ENCODE data around the gene YPEL3. TPM values are rescaled to one million over a fixed set of nuclear protein-coding genes. Genes with fewer than 3 reads are reported as not detected.
A peak's percentile ranks its signal among the peaks of the same experiment; 100 is the strongest.

The YPEL3 gene
- total RNA-seq, 1 donor from 2014 or later: 113 TPM

- Histone ChIP-seq H3K36me3 (no peaks in the 10 kb centered on the region), H3K9me3 (no peaks in the 10 kb centered on the region), H3K27me3 (ENCODE audit: low read depth) (no peaks in the 10 kb centered on the region), H3K27ac (no peak overlapping the region), H3K4me3 (no peak overlapping the region), H3K4me1 (no peaks in the 10 kb centered on the region)
- no peak for DNase-seq
- no peak for ATAC-seq
- intact Hi-C loops (cut with DNase I): no loop called here
- TF ChIP-seq, protein P1, sequence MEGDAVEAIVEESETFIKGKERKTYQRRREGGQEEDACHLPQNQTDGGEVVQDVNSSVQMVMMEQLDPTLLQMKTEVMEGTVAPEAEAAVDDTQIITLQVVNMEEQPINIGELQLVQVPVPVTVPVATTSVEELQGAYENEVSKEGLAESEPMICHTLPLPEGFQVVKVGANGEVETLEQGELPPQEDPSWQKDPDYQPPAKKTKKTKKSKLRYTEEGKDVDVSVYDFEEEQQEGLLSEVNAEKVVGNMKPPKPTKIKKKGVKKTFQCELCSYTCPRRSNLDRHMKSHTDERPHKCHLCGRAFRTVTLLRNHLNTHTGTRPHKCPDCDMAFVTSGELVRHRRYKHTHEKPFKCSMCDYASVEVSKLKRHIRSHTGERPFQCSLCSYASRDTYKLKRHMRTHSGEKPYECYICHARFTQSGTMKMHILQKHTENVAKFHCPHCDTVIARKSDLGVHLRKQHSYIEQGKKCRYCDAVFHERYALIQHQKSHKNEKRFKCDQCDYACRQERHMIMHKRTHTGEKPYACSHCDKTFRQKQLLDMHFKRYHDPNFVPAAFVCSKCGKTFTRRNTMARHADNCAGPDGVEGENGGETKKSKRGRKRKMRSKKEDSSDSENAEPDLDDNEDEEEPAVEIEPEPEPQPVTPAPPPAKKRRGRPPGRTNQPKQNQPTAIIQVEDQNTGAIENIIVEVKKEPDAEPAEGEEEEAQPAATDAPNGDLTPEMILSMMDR (IDR thresholded peaks at IDR 0.05): no peak
These were observed 46.8 kb upstream of the YPEL3 start for GRCh38 chr16:30142672-30143346.

- TF ChIP-seq, protein P1 (IDR thresholded peaks at IDR 0.05): no peak
- no peaks in the 10 kb centered on the region for H3K9me3 ChIP-seq
- H3K27ac ChIP-seq: no peak overlapping the region
- no peaks in the 10 kb centered on the region for H3K4me1 ChIP-seq
- ATAC-seq (no peak), DNase-seq (no peak)
- intact Hi-C loops (cut with DNase I): no loop called here
- no peak overlapping the region for H3K4me3 ChIP-seq
- no peaks in the 10 kb centered on the region for H3K36me3 ChIP-seq
- H3K27me3 ChIP-seq (ENCODE audit: low read depth): no peaks in the 10 kb centered on the region
These were observed 45.7 kb upstream of the YPEL3 start for GRCh38 chr16:30141750-30142149.

DNA sequence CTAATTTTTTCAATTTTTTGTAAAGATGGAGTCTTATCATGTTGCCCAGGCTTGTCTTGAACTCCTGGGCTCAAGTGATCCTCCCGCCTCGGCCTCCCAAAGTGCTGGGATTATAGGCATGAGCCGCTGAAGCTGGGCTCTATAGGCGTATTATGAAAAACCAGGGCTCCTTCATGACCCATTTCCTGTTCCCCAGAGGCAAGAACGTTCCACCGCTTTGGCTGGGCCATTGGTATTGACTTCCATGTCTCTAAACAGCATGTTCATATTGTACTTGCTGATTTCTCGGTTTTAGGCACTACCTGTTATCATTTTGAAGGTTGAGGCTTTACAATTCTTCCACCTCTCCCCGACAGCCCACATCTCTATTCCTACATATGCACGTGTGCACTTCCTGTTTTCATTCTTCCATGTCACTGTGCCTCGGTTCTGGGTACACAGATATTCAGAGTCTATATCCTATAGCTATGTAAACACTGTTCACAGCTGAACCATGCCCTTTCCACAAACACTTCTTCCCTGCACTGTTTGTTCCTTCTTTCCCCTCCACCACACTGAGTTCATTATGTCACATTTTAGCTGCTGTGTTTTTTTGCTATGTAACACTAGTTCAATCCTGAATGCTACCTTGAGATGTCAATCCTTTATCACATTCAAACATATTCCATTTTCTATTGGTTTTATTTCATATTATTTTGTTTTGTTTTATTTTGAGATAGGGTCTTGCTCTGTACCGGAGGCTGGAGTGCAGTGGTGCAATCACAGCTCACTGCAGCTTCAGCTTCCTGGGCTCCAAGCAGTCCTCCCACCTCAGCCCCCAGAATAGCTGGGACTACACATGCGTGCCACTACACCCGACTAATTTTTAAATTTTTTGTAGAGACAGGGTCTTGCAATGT lies 43.8 kb upstream of the YPEL3 start:
- ATAC-seq (peak in 1 of 2 donors; percentile 39), DNase-seq (no peak)
- intact Hi-C loops (cut with DNase I): no loop called here
- no peak overlapping the region for H3K4me3 ChIP-seq
- no peaks in the 10 kb centered on the region for H3K27me3 ChIP-seq (ENCODE audit: low read depth)
- no peak overlapping the region for H3K27ac ChIP-seq
- TF ChIP-seq, protein P1 (IDR thresholded peaks at IDR 0.05): no peak
- no peaks in the 10 kb centered on the region for H3K36me3 ChIP-seq
- H3K4me1 ChIP-seq: no peaks in the 10 kb centered on the region
- no peaks in the 10 kb centered on the region for H3K9me3 ChIP-seq

DNA sequence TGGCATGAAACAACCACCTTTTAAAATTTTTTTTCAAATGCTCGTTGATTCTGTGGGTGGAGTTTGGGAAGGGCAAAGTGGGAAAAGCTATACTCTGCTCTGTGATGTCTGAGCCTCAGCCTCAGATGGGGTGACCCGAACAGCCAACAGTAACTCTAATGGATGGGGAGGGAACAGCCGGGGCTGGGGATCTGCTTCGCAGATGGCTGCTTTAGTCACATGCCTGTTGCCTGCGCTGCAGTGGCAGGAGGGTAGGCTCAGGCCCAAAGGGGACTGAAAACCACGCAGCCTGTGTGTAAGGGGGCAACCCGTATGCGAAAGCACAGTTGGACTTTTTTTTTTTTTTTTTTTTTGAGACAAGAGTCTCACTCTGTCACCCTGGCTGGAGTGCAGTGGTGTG lies 41.9 kb upstream of the YPEL3 start:
- Histone ChIP-seq H3K4me3 (no peak overlapping the region), H3K4me1 (no peaks in the 10 kb centered on the region), H3K27ac (no peak overlapping the region), H3K36me3 (no peaks in the 10 kb centered on the region), H3K27me3 (ENCODE audit: low read depth) (no peaks in the 10 kb centered on the region), H3K9me3 (no peaks in the 10 kb centered on the region)
- DNase-seq: no peak
- intact Hi-C loops (cut with DNase I): no loop called here
- no peak for ATAC-seq
- TF ChIP-seq, protein P1 (IDR thresholded peaks at IDR 0.05): no peak

GRCh38 chr16:30136971-30137605 lies 41.1 kb upstream of the YPEL3 start:
- no peak overlapping the region for H3K4me3 ChIP-seq
- DNase-seq (no peak), ATAC-seq (peak; percentile 36 to 51)
- TF ChIP-seq, protein P1 (IDR thresholded peaks at IDR 0.05): no peak
- no peaks in the 10 kb centered on the region for H3K9me3 ChIP-seq
- no peak overlapping the region for H3K27ac ChIP-seq
- no peaks in the 10 kb centered on the region for H3K4me1 ChIP-seq
- no peaks in the 10 kb centered on the region for H3K27me3 ChIP-seq (ENCODE audit: low read depth)
- no peaks in the 10 kb centered on the region for H3K36me3 ChIP-seq
- intact Hi-C loops (cut with DNase I): no loop called here

Measured in lower lobe of right lung (tissue), 2 donors.